OCI-LY1 (cell line): ENCODE results near the gene SLC16A14.

ENCODE experiments used
- CTCF ChIP-seq: fragments of 200-600 bp; sonication (generic), shearing (Covaris generic); IDR thresholded peaks from 2 replicates; pipeline ENCODE4 v1.5.1; 2017; ENCODE audit warnings: mild to moderate bottlenecking, antibody characterized with exemption, low read length, moderate library complexity, mixed read lengths
- EZH2 ChIP-seq: fragments of 200-600 bp; sonication (generic), shearing (Covaris generic); IDR thresholded peaks from 2 replicates; pipeline ENCODE4 v1.8.0; 2017; ENCODE audit warnings: borderline replicate concordance, mixed run types, mild to moderate bottlenecking, antibody characterized with exemption, low read length, moderate library complexity, mixed read lengths

GRCh38 chr2:230048010-230048671 is 20.6 kb downstream of the SLC16A14 start:
- no peak for TF ChIP-seq CTCF
- TF ChIP-seq EZH2 = no peak
